Hepatocyte (in vitro differentiated cells): Measurements from ENCODE around the gene ATF7. TPM values are rescaled to one million over a fixed set of nuclear protein-coding genes. Genes with fewer than 3 reads are reported as not detected.

Experiments
- DNase-seq: peaks from one replicate; pipeline ENCODE4 v3.0.0-alpha.2; 2016; ENCODE audit warnings: low spot score
- H2AFZ ChIP-seq: fragments of 200-600 bp; sonication (generic); 2 replicates; pipeline ENCODE4 v1.6.0; 2016; ENCODE audit warnings: antibody characterized with exemption, mild to moderate bottlenecking
- H3K27ac ChIP-seq: fragments of 200-600 bp; sonication (generic); 2 replicates; pipeline ENCODE4 v1.5.1; 2016; ENCODE audit warnings: mild to moderate bottlenecking
- H3K27me3 ChIP-seq: fragments of 200-600 bp; sonication (generic); 2 replicates; pipeline ENCODE4 v1.6.1; 2016
- H3K36me3 ChIP-seq: fragments of 200-600 bp; sonication (generic); replicated peaks from 2 replicates; pipeline ENCODE4 v1.5.1; 2016; ENCODE audit warnings: low read depth; ENCODE audit not compliant: insufficient read depth
- H3K4me1 ChIP-seq: fragments of 200-600 bp; sonication (generic); 2 replicates; pipeline ENCODE4 v1.5.1; 2016; ENCODE audit warnings: mild to moderate bottlenecking, moderate library complexity; ENCODE audit not compliant: insufficient read depth
- H3K4me2 ChIP-seq: fragments of 200-600 bp; sonication (generic); 2 replicates; pipeline ENCODE4 v1.6.0; 2016
- H3K4me3 ChIP-seq: fragments of 200-600 bp; sonication (generic); 2 replicates; pipeline ENCODE4 v1.5.1; 2016; ENCODE audit warnings: mild to moderate bottlenecking
- H3K79me2 ChIP-seq: fragments of 200-600 bp; sonication (generic); 2 replicates; pipeline ENCODE4 v1.6.0; 2017; ENCODE audit warnings: mild to moderate bottlenecking
- H3K9me2 ChIP-seq: fragments of 200-600 bp; sonication (generic); replicated peaks from 2 replicates; pipeline ENCODE4 v1.6.0; 2017; ENCODE audit warnings: mild to moderate bottlenecking; ENCODE audit not compliant: insufficient read depth
- H3K9me3 ChIP-seq: fragments of 200-600 bp; sonication (generic); 2 replicates; pipeline ENCODE4 v1.5.1; 2016; ENCODE audit warnings: low read depth, mild to moderate bottlenecking
- H4K20me1 ChIP-seq: fragments of 200-600 bp; sonication (generic); 2 replicates; pipeline ENCODE4 v1.6.0; 2016; ENCODE audit warnings: mild to moderate bottlenecking; ENCODE audit not compliant: insufficient read depth, poor library complexity, severe bottlenecking
- EZH2 ChIP-seq: fragments of 200-600 bp; sonication (generic); IDR thresholded peaks from 2 replicates; pipeline ENCODE4 v1.6.1; 2016; ENCODE audit warnings: antibody characterized with exemption, mild to moderate bottlenecking, borderline replicate concordance
- EZH2phosphoT487 ChIP-seq: fragments of 200-600 bp; sonication (generic); IDR thresholded peaks from one replicate; pipeline ENCODE4 v1.6.1; 2018; ENCODE audit warnings: antibody characterized with exemption, mild to moderate bottlenecking, low read depth, moderate library complexity; ENCODE audit not compliant: unreplicated experiment, severe bottlenecking
- WGBS: methylation state at CpG from one replicate; pipeline ENCODE4 v1.1.6; 2016; ENCODE audit warnings: low lambda C conversion rate; ENCODE audit errors: missing lambda C conversion rate; 5-methylcytosine and 5-hydroxymethylcytosine counted together
- polyA plus RNA-seq: library from polyadenylated mRNA; unstranded; fragments of >200 nt; fragmentation: Nextera tagmentation; extraction: Ambion mirVana; gene quantifications from 2 replicates; pipeline ENCODE4 v1.2.1, GENCODE V29; 2016
- total RNA-seq: library from RNA; depleted of rRNA; stranded (reverse); fragments of >200 nt; gene quantifications from 2 replicates; pipeline ENCODE4 v1.2.3, GENCODE V29; 2014
- TF ChIP-seq, protein P1 (sequence below): fragments of 200-600 bp; sonication (generic); IDR thresholded peaks from 2 replicates; pipeline ENCODE4 v1.5.1; 2016; ENCODE audit warnings: antibody characterized with exemption, mild to moderate bottlenecking; ENCODE audit not compliant: poor library complexity

The ATF7 gene
- total and polyA plus RNA-seq, 2 experiments from 2014 or later: 17.8 to 19.2 TPM

DNA sequence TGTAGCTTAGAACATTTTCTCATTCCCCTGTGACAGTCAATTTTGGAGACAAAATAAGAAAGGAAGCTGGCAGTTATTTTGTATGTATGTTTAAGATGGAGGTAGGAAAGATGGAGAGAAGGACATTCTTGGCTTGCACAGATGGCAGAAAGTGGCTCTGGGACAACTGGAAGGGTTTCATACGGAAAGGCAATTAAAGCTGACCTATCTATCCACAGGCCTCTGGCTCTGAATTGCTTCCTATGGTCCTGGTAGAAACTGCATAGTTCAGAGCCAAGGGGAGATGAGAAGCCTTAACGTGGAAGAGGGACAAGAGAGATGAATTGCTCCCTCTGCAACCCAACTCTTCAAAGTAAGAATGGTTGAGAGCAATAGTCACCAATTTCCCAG is 110.9 kb downstream of the ATF7 start:
- H3K36me3 ChIP-seq: no peaks in the 10 kb centered on the region
- WGBS: 95% methylated on average over 2 of the region's 2 CpGs
- H3K4me3 ChIP-seq: no peak overlapping the region
- no peaks in the 10 kb centered on the region for H3K4me1 ChIP-seq
- H2AFZ ChIP-seq: no peak overlapping the region
- H3K9me2 ChIP-seq: no peaks in the 10 kb centered on the region
- no peaks in the 10 kb centered on the region for H3K27me3 ChIP-seq
- no peak for DNase-seq
- H3K9me3 ChIP-seq: no peaks in the 10 kb centered on the region
- H3K79me2 ChIP-seq: no peaks in the 10 kb centered on the region
- TF ChIP-seq EZH2phosphoT487 (no peak), EZH2 (no peak)
- H4K20me1 ChIP-seq: no peaks in the 10 kb centered on the region
- H3K4me2 ChIP-seq: no peak overlapping the region
- H3K27ac ChIP-seq: no peak overlapping the region

DNA sequence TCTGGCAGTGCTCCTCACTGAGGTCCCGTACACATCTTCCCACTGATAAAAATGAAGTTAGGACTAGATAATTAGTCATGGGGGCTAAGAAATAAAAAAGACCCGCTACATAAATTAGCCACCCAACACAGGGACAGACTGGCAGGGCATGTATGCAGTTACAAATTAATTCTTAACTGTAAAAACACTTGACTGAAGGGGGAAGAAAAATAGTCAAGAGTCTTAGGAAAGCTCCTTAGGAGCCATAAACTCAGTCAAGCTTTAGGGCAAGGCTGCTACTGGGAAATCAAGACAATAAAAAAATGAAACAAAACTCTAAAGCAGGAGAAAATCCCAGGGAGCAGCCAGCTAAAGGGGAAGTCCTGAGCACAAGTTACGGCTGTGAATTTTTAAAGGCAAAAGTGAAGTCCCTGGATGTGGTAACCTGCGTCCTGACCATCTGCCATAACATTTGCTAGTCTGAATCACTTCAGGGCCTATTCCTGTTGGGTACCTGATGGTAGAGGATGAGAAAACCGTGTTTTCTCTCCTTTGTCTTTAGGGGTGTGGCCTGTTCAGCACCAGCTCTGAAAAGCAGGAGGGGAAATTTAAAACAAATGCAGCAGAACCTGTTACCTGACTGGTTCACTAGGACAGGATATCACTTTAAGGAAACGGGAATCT is 111.4 kb downstream of the ATF7 start:
- no peak overlapping the region for H3K4me2 ChIP-seq
- no peak overlapping the region for H3K27ac ChIP-seq
- H2AFZ ChIP-seq: no peak overlapping the region
- no peaks in the 10 kb centered on the region for H3K9me2 ChIP-seq
- TF ChIP-seq EZH2: no peak
- TF ChIP-seq, protein P1, sequence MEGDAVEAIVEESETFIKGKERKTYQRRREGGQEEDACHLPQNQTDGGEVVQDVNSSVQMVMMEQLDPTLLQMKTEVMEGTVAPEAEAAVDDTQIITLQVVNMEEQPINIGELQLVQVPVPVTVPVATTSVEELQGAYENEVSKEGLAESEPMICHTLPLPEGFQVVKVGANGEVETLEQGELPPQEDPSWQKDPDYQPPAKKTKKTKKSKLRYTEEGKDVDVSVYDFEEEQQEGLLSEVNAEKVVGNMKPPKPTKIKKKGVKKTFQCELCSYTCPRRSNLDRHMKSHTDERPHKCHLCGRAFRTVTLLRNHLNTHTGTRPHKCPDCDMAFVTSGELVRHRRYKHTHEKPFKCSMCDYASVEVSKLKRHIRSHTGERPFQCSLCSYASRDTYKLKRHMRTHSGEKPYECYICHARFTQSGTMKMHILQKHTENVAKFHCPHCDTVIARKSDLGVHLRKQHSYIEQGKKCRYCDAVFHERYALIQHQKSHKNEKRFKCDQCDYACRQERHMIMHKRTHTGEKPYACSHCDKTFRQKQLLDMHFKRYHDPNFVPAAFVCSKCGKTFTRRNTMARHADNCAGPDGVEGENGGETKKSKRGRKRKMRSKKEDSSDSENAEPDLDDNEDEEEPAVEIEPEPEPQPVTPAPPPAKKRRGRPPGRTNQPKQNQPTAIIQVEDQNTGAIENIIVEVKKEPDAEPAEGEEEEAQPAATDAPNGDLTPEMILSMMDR: no peak
- no peak for TF ChIP-seq EZH2phosphoT487
- no peak overlapping the region for H3K4me3 ChIP-seq
- H3K4me1 ChIP-seq: no peaks in the 10 kb centered on the region
- WGBS: 93% methylated on average over 6 of the region's 6 CpGs
- H3K27me3 ChIP-seq: no peaks in the 10 kb centered on the region
- H3K79me2 ChIP-seq: no peaks in the 10 kb centered on the region
- no peaks in the 10 kb centered on the region for H3K9me3 ChIP-seq
- no peak for DNase-seq
- H4K20me1 ChIP-seq: no peaks in the 10 kb centered on the region
- H3K36me3 ChIP-seq: no peaks in the 10 kb centered on the region

DNA sequence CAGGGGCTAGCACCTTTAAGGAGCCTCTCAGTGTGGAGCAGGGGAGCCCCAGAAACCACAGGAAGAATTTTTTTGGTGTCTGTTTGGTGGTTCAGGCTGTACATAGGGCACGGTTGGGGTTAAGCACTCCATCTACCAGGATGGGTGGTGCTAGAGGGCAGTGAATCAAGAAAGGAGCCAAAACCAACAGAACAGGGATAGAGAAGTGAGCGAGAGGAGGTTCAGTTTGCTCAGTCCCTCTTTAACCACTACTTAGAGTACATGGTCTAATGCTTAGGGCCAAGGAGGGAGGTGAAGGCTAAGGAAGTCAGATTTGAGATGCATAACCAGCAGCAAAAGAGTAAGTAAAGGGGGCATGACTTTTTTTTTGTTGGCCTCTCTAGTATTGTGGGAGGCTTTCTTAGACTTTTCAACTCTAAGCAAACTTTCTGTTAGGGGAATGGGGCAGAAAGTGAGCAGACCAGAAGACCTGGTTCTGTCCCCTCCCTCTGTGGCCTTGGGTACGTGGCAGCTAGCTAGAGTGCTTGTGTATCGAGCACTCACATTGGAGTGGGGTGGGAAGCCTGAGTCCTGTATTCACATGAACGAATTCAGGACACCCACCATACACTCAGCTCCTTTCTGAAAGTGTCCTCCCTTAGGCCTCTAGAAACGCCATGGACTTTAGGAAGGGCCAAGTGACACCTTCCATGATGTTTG is 112.3 kb downstream of the ATF7 start:
- no peak for DNase-seq
- no peaks in the 10 kb centered on the region for H3K4me1 ChIP-seq
- no peaks in the 10 kb centered on the region for H3K27me3 ChIP-seq
- H3K27ac ChIP-seq: no peak overlapping the region
- TF ChIP-seq EZH2: no peak
- TF ChIP-seq, protein P1: no peak
- no peak for TF ChIP-seq EZH2phosphoT487
- no peaks in the 10 kb centered on the region for H4K20me1 ChIP-seq
- H3K9me3 ChIP-seq: no peaks in the 10 kb centered on the region
- H3K36me3 ChIP-seq: no peaks in the 10 kb centered on the region
- no peak overlapping the region for H2AFZ ChIP-seq
- H3K4me3 ChIP-seq: no peak overlapping the region
- 93% methylated on average over 6 of the region's 6 CpGs for WGBS
- no peaks in the 10 kb centered on the region for H3K9me2 ChIP-seq
- no peaks in the 10 kb centered on the region for H3K79me2 ChIP-seq
- no peak overlapping the region for H3K4me2 ChIP-seq

DNA sequence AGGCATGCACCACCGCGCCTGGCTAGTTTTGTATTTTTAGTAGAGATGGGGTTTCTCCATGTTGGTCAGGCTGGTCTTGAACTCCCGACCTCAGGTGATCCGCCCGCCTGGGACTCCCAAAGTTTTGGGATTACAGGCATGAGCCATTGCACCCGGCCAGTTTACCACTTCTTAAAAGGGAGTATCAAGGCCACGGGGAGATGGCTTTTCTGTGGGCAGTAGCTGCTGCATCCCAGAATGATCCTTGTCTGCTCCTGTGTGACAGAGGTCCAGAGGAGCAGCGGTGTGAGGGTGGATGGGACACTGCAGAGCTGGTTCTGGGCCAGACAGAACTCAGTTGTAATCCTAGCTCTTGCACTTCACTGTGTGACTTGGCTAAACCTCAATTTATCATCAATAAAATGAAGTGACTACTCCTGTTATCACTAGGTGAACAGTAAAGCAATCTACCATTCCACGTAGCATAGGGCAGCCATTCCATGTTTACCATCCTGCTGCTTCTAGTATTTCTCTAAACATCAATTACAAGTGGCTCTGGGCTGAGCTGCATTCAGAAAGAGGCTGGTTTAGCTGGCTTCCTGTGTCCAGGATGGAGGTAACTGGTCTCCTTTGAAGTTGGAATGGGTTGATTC is 115.9 kb downstream of the ATF7 start:
- H3K27ac ChIP-seq: no peak overlapping the region
- H4K20me1 ChIP-seq: no peaks in the 10 kb centered on the region
- TF ChIP-seq EZH2: no peak
- no peak for TF ChIP-seq EZH2phosphoT487
- TF ChIP-seq, protein P1: no peak
- H3K4me2 ChIP-seq: no peak overlapping the region
- WGBS: 94% methylated on average over 9 of the region's 9 CpGs
- no peaks in the 10 kb centered on the region for H3K9me3 ChIP-seq
- H3K27me3 ChIP-seq: no peaks in the 10 kb centered on the region
- H3K9me2 ChIP-seq: no peaks in the 10 kb centered on the region
- H3K36me3 ChIP-seq: no peaks in the 10 kb centered on the region
- no peak for DNase-seq
- H2AFZ ChIP-seq: no peak overlapping the region
- H3K4me3 ChIP-seq: no peak overlapping the region
- H3K4me1 ChIP-seq: no peaks in the 10 kb centered on the region
- H3K79me2 ChIP-seq: no peaks in the 10 kb centered on the region
